ENCODE results near the gene USP49.
A peak's percentile ranks its signal among the peaks of the same experiment; 100 is the strongest.
"Not testable (repeated sequence)": the region's sequence is repeated elsewhere in the genome, so short reads cannot be mapped to it uniquely, and the experiment has no call there.

Gene USP49

GRCh38 chr6:41871691-41872090 is 23.5 kb downstream of the USP49 start:
- DNase-seq, result no peak

- DNase-seq, result no peak
Observed at GRCh38 chr6:41859356-41859755, 35.8 kb downstream of the USP49 start.

GRCh38 chr6:41858703-41859102 is 36.5 kb downstream of the USP49 start:
- no peak for DNase-seq

- DNase-seq, result no peak
Observed at GRCh38 chr6:41850861-41851260, 44.3 kb downstream of the USP49 start.

GRCh38 chr6:41846666-41847237 is 48.4 kb downstream of the USP49 start:
- DNase-seq, result peak in 1 of 4 experiments; percentile 11

- no peak for DNase-seq
Observed at GRCh38 chr6:41843178-41843577, 52.0 kb downstream of the USP49 start.

GRCh38 chr6:41840326-41840725 is 54.8 kb downstream of the USP49 start:
- no peak for DNase-seq

- DNase-seq, result no peak
Observed at GRCh38 chr6:41836660-41837052, 58.5 kb downstream of the USP49 start.

GRCh38 chr6:41836022-41836659 is 59.0 kb downstream of the USP49 start:
- no peak for DNase-seq

GRCh38 chr6:41832263-41832662 is 62.9 kb downstream of the USP49 start:
- no peak for DNase-seq

GRCh38 chr6:41826343-41827022 is 68.7 kb downstream of the USP49 start:
- DNase-seq, result no peak

GRCh38 chr6:41824571-41825569 is 70.3 kb downstream of the USP49 start:
- DNase-seq, result no peak

- DNase-seq, result no peak
Observed at GRCh38 chr6:41823178-41823577, 72.0 kb downstream of the USP49 start.

GRCh38 chr6:41822021-41822420 is 73.2 kb downstream of the USP49 start:
- no peak for DNase-seq

GRCh38 chr6:41821266-41821665 is 73.9 kb downstream of the USP49 start:
- no peak for DNase-seq

GRCh38 chr6:41818271-41819054 is 76.7 kb downstream of the USP49 start:
- DNase-seq, result no peak

GRCh38 chr6:41815587-41815986 is 79.6 kb downstream of the USP49 start:
- DNase-seq, result no peak

GRCh38 chr6:41814629-41815028 is 80.5 kb downstream of the USP49 start:
- DNase-seq, result no peak

- no peak for DNase-seq
Observed at GRCh38 chr6:41813956-41814355, 81.2 kb downstream of the USP49 start.

GRCh38 chr6:41813469-41813868 is 81.7 kb downstream of the USP49 start:
- no peak for DNase-seq

- DNase-seq, result not testable (repeated sequence)
Observed at GRCh38 chr6:41811946-41812345, 83.2 kb downstream of the USP49 start.

GRCh38 chr6:41811095-41811494 is 84.1 kb downstream of the USP49 start:
- no peak for DNase-seq
